Endothelial cell of umbilical vein (primary cell): ENCODE results near the gene INPP5K. TPM values are rescaled to one million over a fixed set of nuclear protein-coding genes. Genes with fewer than 3 reads are reported as not detected.

Experiments used
- BruUV-seq: library from RNA; stranded (reverse); fragments of 400-500 nt; replicated peaks from 2 replicates; lab custom pipeline; 2021; lab: Mats Ljungman, UMichigan
- CTCF ChIA-PET: fragments of 300-600, 350-600 bp; sonication (Branson Sonifier 250); formaldehyde crosslinking; loops from one replicate; lab custom pipeline; 2021; ENCODE audit warnings: antibody characterized with exemption, inconsistent platforms; lab: Charles Lee
- POLR2A ChIA-PET: fragments of 300-600, 350-600 bp; sonication (Branson Sonifier 250); formaldehyde crosslinking; loops from one replicate; lab custom pipeline; 2021; ENCODE audit warnings: antibody characterized with exemption, inconsistent platforms; lab: Charles Lee
- DNase-seq: peaks from one replicate; pipeline ENCODE4 v3.0.0-alpha.2; 2011; ENCODE audit warnings: low read depth, low spot score
- FAIRE-seq: peaks from 2 replicates; lab custom pipeline; 2011; peaks lifted over from hg19 to GRCh38; lab: Jason Lieb, UNC
- H2AFZ ChIP-seq: 2 replicates; pipeline ENCODE4 v1.6.0; 2012; ENCODE audit warnings: low read depth, low read length, control low read depth, inconsistent platforms
- H3K27ac ChIP-seq: 2 replicates; pipeline ENCODE4 v1.5.1; 2011; ENCODE audit warnings: low read depth, mild to moderate bottlenecking, control low read depth, low read length, moderate library complexity; ENCODE audit not compliant: insufficient read depth
- H3K27me3 ChIP-seq, 2 experiments: 2 replicates each; pipeline versions ENCODE4 v1.6.0 to v1.6.1; 2011; ENCODE audit warnings: low read length in 2 of 2, mixed read lengths in 1 of 2; ENCODE audit not compliant: control insufficient read depth in 2 of 2, insufficient read depth in 2 of 2
- H3K36me3 ChIP-seq, 2 experiments: 2 replicates in 1 of 2; 3 replicates in 1 of 2; pipeline ENCODE4 v1.5.1; 2011; ENCODE audit warnings: low read length in 2 of 2, mild to moderate bottlenecking in 1 of 2, moderate library complexity in 1 of 2; ENCODE audit not compliant: control insufficient read depth in 2 of 2, insufficient read depth in 2 of 2; ENCODE audit errors: extremely low read depth in 1 of 2
- H3K4me1 ChIP-seq: 3 replicates; pipeline ENCODE4 v1.5.1; 2011; ENCODE audit warnings: mild to moderate bottlenecking, low read length; ENCODE audit not compliant: control insufficient read depth, insufficient read depth; ENCODE audit errors: extremely low read depth
- H3K4me2 ChIP-seq: 2 replicates; pipeline ENCODE4 v1.6.1; 2011; ENCODE audit warnings: low read length, control low read depth, mixed read lengths; ENCODE audit not compliant: insufficient read depth
- H3K4me3 ChIP-seq, 3 experiments: fragments of 200-600 bp in 1 of 3; sonication (generic), shearing (Covaris generic) in 1 of 3; replicated peaks in 1 of 3; 2 replicates each; pipeline ENCODE4 v1.5.1; 2011 to 2016; ENCODE audit warnings: control low read depth in 3 of 3, low read length in 3 of 3, mild to moderate bottlenecking in 2 of 3, inconsistent platforms in 1 of 3, low read depth in 1 of 3, moderate library complexity in 1 of 3; ENCODE audit not compliant: insufficient read depth in 1 of 3
- H3K79me2 ChIP-seq: 2 replicates; pipeline ENCODE4 v1.6.0; 2012; ENCODE audit warnings: low read length, inconsistent platforms; ENCODE audit not compliant: control insufficient read depth, insufficient read depth
- H3K9ac ChIP-seq: replicated peaks from 2 replicates; pipeline ENCODE3; 2011; ENCODE audit warnings: low read length, control low read depth; ENCODE audit not compliant: insufficient read depth; ENCODE audit errors: extremely low read depth
- H3K9me1 ChIP-seq: replicated peaks from 3 replicates; pipeline ENCODE4 v1.6.0; 2011; ENCODE audit warnings: mild to moderate bottlenecking, low read length; ENCODE audit not compliant: control insufficient read depth, insufficient read depth; ENCODE audit errors: extremely low read depth
- H3K9me3 ChIP-seq: replicated peaks from 2 replicates; pipeline ENCODE4 v1.5.1; 2012; ENCODE audit warnings: low read length, inconsistent platforms; ENCODE audit not compliant: control insufficient read depth, insufficient read depth
- H4K20me1 ChIP-seq: replicated peaks from 2 replicates; pipeline ENCODE3; 2011; ENCODE audit warnings: mild to moderate bottlenecking, low read length; ENCODE audit not compliant: control insufficient read depth, insufficient read depth; ENCODE audit errors: extremely low read depth
- CTCF ChIP-seq, 2 donors: IDR thresholded peaks; 1 replicate in 1 of 2; 2 replicates in 1 of 2; pipeline ENCODE4 v1.5.1; 2011; ENCODE audit warnings: low read length in 2 of 2, mild to moderate bottlenecking in 2 of 2, moderate library complexity in 2 of 2, control low read depth in 1 of 2, inconsistent platforms in 1 of 2, low read depth in 1 of 2; ENCODE audit not compliant: insufficient read depth in 1 of 2; ENCODE audit errors: extremely low read depth in 1 of 2
- EZH2 ChIP-seq: IDR thresholded peaks from 2 replicates; pipeline ENCODE4 v1.6.1; 2012; ENCODE audit warnings: borderline replicate concordance, low read depth, mild to moderate bottlenecking, moderate library complexity, low read length, inconsistent platforms; ENCODE audit not compliant: severe bottlenecking
- FOS ChIP-seq: IDR thresholded peaks from 2 replicates; pipeline ENCODE4 v1.6.1; 2011; ENCODE audit warnings: mild to moderate bottlenecking, low read length, moderate library complexity, borderline replicate concordance; ENCODE audit not compliant: insufficient read depth
- GATA2 ChIP-seq: IDR thresholded peaks from 2 replicates; pipeline ENCODE4 v1.7.0; 2011; ENCODE audit warnings: low read depth, mild to moderate bottlenecking, moderate library complexity, mixed read lengths, low read length; ENCODE audit not compliant: insufficient read length, insufficient read depth
- JUN ChIP-seq: IDR thresholded peaks from 2 replicates; pipeline ENCODE4 v1.6.1; 2011; ENCODE audit warnings: borderline replicate concordance, low read depth; ENCODE audit not compliant: insufficient read length, insufficient read depth
- MAX ChIP-seq: IDR thresholded peaks from 2 replicates; pipeline ENCODE4 v1.6.1; 2011; ENCODE audit not compliant: insufficient read depth, insufficient read length
- MYC ChIP-seq: IDR thresholded peaks from one replicate; pipeline ENCODE4 v1.6.1; 2011; ENCODE audit warnings: mild to moderate bottlenecking, low read depth, low read length
- POLR2A ChIP-seq: IDR thresholded peaks from 2 replicates; pipeline ENCODE4 v1.6.1; 2012; ENCODE audit warnings: low read depth, mild to moderate bottlenecking, control low read depth, low read length
- POLR2AphosphoS5 ChIP-seq: IDR thresholded peaks from 2 replicates; pipeline ENCODE4 v1.6.1; 2012; ENCODE audit warnings: low read depth, mild to moderate bottlenecking, control low read depth, low read length, moderate library complexity; ENCODE audit not compliant: insufficient read depth
- dilution Hi-C: fragments of 300-500 bp; cut with MboI; formaldehyde crosslinking; loops from one replicate; pipeline ENCODE4 v1.15.0; 2019; ENCODE audit warnings: low sequenced_read_pairs; ENCODE audit not compliant: extremely low pct_ligation_motif_present
- intact Hi-C: fragments of 100-400 bp; cut with micrococcal nuclease; formaldehyde crosslinking; loops from one replicate; pipeline ENCODE4 v1.10.0; 2022
- polyA plus RNA-seq, 4 experiments: library from polyadenylated mRNA; depleted of rRNA in 3 of 4; stranded (reverse) in 3 of 4; unstranded in 1 of 4; fragments of >200 nt; gene quantifications; 2 replicates each; pipeline versions ENCODE4 v1.2.1 to v1.2.3, GENCODE V29; 2011 to 2012; ENCODE audit warnings: missing spikeins in 1 of 4
- total RNA-seq: library from RNA; stranded (reverse); gene quantifications from 2 replicates; pipeline ENCODE4 v1.2.3, GENCODE V29; 2021

Gene INPP5K
- total and polyA plus RNA-seq, 2 donors (not counting 3 experiments of a cell fraction or from before 2014, with no cell fraction given) = 44.2 to 54.1 TPM

DNA sequence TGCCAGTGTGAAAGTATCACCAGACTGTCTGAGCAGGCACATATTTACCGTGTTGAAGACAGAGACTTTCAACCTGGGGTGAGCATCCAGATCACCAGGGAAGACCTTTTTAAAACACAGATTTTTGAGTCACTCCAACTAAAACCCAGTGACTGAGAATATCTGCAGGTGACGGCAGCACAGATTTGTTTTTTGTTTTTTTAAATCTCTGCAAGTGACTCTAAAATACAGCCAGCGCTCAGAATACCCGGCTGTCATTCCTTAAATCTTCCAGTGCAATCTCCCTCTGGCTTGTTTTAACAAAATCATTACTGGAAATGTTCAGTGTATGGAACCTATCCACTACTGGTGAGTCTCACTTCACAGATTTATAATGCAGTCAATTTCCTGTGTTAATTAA lies 19.3 kb upstream of the INPP5K start:
- H3K9me3 ChIP-seq = no peaks in the 10 kb centered on the region
- H3K9me1 ChIP-seq = no peaks in the 10 kb centered on the region
- dilution Hi-C loops (no loop called here), intact Hi-C loops (no loop called here)
- FAIRE-seq (no peak), DNase-seq (no peak)
- no peak overlapping the region for H3K27ac ChIP-seq
- H3K79me2 ChIP-seq = no peaks in the 10 kb centered on the region
- POLR2A ChIA-PET = no interaction called here
- no peak overlapping the region for H2AFZ ChIP-seq
- no peak overlapping the region for H3K4me2 ChIP-seq
- no peak overlapping the region for H3K9ac ChIP-seq
- H3K27me3 ChIP-seq = no peaks in the 10 kb centered on the region
- no peaks in the 10 kb centered on the region for H3K4me1 ChIP-seq
- TF ChIP-seq JUN (no peak), EZH2 (no peak), POLR2AphosphoS5 (no peak)
- no TSS peak for BruUV-seq
- peaks cover 12 to 49% of the 10 kb centered on the region in 2 experiments for H3K36me3 ChIP-seq
- H4K20me1 ChIP-seq = no peaks in the 10 kb centered on the region
- no peak overlapping the region for H3K4me3 ChIP-seq
- CTCF ChIA-PET = no interaction called here

GRCh38 chr17:1533661-1534325 lies 17.4 kb upstream of the INPP5K start:
- Histone ChIP-seq H3K27ac (no peak overlapping the region), H3K9ac (no peak overlapping the region), H3K36me3 (peaks cover 12 to 52% of the 10 kb centered on the region in 2 experiments), H3K9me1 (no peaks in the 10 kb centered on the region), H3K4me1 (no peaks in the 10 kb centered on the region), H4K20me1 (no peaks in the 10 kb centered on the region), H3K79me2 (no peaks in the 10 kb centered on the region), H3K4me2 (no peak overlapping the region), H2AFZ (no peak overlapping the region), H3K9me3 (no peaks in the 10 kb centered on the region), H3K4me3 (no peak overlapping the region), H3K27me3 (no peaks in the 10 kb centered on the region)
- FAIRE-seq (no peak), DNase-seq (no peak)
- POLR2A ChIA-PET = interaction anchor here (0.6 kb wide), 1 partner anchor 17 kb away, joined by 14 read pairs; the partner anchor contains the start of gene INPP5K
- dilution Hi-C loops = no loop called here
- CTCF ChIA-PET = interaction anchor here (0.9 to 1.9 kb wide), 9 partner anchors 13 to 275 kb away, joined by 3 to 15 read pairs (median 5); partner anchors contain the start of genes INPP5K and MYO1C
- intact Hi-C loops = loop anchor here (5.0 kb wide), 1 partner anchor 256 kb away; the partner anchor contains the start of gene TRARG1
- TF ChIP-seq POLR2AphosphoS5 (no peak), JUN (no peak), MYC (no peak), GATA2 (no peak), FOS (no peak), EZH2 (no peak), MAX (no peak), POLR2A (no peak), CTCF (IDR thresholded peaks at IDR 0.05; ENCODE audit: extremely low read depth in 1 of 2, insufficient read depth in 1 of 2, low read depth in 1 of 2, low read length in 2 of 2) (no peak)
- BruUV-seq = no TSS peak
